ENCODE results near the gene PDCD1LG2.
"Not testable (repeated sequence)": the region's sequence is repeated elsewhere in the genome, so short reads cannot be mapped to it uniquely, and the experiment has no call there.

Gene PDCD1LG2

DNA sequence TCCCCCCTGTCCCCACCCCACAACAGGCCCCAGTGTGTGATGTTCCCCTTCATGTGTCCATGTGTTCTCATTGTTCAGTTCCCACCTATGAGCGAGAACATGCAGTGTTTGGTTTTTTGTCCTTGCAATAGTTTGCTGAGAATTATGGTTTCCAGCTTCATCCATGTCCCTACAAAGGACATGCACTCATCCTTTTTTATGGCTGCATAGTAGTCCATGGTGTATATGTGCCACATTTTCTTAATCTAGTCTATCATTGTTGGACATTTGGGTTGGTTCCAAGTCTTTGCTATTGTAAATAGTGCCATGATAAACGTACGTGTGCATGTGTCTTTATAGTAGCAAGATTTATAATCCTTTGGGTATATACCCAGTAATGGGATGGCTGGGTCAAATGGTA is 15.6 kb upstream of the PDCD1LG2 start:
- DNase-seq, result not testable (repeated sequence)

DNA sequence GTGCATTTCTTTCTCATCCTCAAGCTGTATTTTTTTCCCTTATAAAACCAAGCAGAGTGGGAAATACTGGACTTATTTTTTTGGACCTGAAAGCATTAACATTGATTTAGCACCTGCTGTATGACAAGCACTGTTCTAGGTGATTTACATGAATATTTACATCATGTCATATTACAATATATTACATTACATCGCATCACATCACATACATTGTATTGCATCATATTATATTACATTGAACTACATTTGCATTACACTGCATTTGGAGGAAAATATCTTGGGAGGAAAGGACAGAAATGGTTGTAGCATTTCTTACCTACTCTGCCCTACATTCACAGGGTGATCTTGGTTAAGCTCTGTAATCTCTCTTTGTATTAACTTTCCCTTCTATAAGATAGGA is 11.2 kb upstream of the PDCD1LG2 start:
- DNase-seq, result no peak

DNA sequence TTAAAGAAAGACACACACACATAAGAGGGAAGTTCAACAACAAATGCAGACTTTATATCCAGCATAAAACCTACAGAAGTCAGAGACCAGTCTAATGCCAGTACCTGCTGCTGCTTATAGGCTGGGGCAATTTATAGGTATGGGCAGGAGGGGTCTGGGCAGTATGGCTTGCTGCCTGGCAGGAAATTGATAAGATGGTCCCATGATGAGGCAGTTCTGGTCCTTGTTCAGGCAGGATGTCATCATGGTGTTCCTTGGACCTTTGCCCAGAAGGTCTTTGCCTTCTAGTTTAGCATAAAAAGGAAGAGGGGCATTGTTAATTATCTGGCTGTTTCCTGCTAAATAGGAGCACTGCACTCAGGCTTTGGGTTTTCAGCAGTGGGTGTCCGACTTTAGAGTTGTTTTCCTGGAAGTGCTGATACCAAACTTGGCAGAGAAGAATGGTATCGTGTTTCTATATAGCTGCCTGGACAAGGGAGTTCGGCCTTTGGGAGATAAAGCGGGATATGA is 10.4 kb upstream of the PDCD1LG2 start:
- DNase-seq, result no peak

DNA sequence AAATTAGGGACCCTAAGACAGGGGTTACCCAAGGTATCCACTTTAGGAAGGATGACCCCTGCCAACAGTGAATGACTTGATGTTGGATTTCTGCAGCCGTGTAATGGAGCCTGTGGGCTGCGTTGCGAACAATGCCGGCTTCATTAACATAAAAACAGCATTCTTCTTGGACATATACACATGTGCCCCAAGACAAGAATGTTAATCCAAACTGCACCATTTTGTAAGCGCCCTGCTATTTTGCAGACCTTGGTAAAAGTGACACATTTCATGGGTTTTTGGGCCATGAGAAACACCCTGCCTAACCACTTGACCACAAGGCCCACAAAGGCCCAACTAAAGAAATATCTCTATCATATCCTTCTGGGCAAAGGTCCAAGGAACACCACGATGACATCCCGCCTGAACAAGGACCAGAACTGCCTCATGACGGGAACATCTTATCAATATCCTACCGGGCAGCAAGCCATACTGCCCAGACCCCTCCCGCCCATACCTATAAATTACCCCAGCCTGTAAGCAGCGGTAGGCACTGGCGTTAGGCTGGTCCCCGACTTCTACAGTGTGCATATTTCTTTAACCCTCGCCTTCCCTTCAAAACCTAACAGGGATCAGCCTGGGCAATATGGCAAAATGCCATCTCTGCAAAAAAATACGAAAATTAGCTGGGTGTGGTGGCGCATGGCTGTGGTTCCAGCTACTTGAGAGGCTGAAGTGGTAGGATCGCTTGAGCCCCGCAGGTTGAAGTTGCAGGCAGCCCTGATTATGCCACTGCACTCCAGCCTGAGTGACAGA is 9.7 kb upstream of the PDCD1LG2 start:
- DNase-seq, result no peak

DNA sequence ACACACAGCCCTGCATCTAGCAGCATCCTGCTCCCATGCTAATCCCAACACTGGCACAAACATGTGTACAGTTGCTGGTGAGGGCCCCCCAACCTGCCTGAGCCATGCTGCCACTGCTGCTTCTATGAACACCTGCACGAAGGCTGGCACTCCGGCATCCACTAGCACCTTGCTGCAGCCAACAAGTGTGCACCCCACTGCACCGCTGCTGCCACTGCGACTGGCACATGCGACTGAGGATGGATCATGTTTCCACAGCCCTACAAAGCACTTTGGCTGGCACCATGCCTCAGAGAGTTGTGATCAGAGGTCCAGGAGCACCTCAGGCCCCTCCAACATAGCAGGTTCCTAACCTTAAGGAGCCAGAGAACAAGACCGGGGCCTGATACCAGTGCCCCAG is 7.8 kb upstream of the PDCD1LG2 start:
- DNase-seq, result no peak

DNA sequence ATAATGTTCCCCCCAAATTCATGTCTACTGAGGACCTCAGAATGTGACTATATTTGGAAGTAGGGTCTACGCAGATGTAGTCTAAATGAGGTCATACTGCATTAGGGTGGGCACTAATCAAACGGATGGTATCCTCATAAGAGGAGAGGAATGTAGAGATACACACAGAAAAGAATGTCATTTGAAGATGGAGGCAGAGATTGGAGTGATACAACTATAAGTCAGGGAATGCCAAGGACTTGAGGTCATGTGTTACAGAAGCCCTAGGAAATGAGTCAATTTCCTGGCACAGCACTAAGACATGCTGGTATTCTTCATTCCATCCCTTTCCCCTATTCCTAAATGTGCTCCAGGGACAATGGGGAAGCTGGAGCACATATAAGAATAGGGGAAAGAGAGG is 758 bp upstream of the PDCD1LG2 start:
- DNase-seq, result no peak

DNA sequence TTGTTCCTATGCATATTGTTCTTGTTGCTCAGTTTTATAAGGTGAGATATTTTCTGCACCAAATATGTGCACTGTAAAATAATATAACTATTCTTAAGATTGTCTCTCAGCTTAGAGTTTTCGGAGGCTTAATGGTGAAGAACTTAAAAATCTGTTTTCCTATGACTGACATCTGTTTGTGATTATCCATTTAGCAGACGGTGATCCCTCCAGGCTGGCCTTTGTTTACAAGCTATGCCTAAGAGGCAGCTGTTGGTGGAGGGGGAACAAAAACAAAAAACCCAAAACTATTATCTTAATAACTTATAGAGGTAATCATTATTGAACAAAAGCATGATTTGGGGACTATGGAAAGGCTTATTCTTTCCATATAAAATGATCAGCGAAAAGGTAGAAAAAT is 658 bp downstream of the PDCD1LG2 start:
- no peak for DNase-seq

DNA sequence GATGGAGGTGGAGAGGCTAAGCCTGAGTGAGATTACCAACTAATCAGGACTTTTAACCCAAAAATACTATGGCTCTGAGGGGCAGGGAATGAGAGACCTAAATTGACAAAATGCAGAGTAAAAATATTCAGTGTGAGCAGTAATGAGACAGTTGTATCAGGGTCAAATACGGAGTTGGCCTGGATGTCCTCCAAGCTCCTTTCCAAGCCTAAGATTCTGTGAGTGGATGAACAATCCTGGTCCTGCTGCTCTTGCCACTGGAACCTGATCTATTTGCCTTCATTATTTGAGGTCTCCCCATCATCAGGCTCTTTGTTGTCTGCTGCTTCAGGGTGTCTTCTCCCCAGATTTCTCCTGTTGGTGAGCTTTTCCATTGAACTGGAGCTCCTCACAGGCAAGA is 1.1 kb downstream of the PDCD1LG2 start:
- no peak for DNase-seq

DNA sequence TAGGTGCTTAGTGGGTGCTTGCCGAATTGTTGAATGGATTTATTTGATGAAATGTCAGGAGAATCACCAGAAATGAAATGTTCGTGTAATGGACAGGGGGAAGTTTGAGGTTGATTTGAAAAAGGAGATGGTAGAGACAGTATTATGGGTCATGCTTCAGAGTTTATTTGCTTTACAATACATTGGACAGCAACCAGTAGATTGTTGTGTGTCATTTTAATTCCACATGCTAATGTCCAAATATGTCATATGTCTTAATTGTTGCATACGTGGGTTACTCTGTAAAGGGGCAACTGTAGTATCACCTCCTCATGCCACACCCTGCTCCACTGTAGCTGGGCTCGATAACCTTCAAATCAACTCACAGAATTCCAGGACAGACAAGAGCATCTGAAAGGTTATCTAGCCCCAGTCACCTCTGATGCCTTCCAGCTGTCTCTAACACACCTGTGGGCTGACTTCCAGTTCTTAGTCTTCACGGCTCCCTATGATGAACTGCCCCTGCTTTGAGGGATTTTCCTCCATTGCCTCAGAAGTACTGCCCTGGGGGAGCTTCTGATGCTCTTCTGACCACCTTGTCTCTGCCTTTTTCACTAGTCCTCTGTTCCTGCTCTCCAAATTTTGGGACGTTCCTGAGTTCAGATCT is 1.7 kb downstream of the PDCD1LG2 start:
- DNase-seq, result no peak

DNA sequence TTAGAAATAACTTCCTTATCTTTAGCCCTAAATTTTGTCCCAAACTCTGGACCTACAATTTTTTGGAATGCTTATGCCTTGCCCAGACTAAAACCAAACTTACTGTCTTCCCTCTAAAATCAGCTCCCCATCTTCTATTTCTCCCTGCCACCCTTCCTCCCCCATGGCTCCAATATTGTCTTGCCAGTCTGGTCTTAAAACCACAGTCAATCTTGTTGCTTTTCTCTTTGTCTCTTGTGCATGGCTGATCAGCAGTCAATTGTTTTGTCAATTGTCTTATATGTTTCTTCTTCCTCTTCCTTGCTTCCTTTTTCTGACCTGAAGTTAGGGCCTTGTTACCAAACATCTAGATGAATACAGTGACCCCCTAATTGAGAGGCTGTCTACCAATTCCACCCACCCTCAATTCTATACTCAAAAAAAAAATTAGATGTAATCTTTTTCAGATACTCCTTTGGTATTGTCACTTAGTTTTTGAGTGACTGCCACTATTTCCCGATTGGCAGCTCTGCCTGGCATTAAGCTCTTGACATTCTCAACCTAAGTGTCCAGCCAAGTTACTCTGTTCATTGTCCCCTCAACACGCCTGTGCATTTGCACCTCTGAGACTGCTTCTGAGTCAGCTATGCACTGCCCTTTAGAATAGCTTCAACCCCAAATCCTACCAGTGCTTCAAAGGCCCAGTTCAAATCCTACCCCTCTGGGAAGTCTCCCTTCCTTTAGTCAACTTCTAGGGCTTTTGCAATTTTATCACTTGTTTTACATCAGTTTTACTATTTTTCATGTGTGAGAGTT is 2.5 kb downstream of the PDCD1LG2 start:
- no peak for DNase-seq

DNA sequence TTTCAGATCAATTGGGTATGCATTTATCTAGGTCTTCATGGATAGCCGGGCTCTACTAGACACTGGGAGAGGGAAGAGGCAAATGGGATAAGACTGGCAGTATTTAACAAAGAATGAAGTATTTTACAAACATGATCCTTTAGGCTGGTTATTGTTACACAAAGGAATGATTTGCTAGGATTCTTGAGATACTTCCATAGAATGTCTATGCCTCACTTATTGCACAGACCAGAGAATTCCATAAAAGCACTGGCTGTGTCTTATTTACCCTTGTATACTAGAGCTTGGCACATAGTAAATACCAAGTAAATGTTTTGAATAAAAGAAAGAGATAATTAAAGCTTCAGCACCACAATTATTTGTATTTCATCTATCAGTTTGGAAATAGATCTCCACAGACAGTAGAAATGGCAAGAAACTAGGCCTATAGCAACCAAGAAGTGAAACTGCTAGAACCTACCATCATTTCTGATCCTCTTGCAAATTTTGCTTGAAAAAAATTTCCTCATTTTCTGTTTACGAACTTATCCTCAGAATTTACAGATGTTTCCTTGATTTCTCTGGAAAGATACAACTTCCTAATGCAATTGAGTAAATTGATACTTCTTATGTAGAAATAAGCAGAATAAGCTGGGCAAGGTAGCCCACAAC is 3.8 kb downstream of the PDCD1LG2 start:
- no peak for DNase-seq

DNA sequence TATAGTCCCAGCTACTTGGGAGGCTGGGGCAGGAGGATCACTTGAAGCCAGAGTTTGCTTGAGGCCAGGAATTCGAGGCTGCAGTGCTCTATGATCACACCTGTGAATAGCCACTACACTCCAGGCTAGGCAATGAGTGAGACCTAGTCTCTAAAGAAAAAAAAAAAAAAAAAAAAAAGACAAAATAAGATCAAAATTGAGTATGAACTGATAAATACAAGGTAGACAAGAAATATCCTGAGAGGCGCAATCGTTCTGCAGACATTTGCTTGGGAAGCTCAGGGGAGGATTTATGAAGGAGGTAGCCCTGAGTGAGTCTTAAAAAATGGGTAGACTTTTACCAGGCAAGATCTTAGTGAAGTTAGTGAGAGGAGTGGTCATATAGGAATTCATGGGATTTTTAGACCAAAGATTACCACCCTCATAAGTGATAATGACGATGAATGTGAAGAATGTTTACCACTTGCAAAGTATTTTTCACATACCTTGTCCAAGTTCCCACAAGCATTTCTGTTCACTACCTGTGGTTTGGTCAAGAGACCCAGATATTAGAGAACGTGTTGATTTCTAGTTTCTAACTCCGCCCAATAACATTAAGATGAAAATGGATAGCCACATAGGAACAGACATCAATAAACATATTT is 4.4 kb downstream of the PDCD1LG2 start:
- no peak for DNase-seq

DNA sequence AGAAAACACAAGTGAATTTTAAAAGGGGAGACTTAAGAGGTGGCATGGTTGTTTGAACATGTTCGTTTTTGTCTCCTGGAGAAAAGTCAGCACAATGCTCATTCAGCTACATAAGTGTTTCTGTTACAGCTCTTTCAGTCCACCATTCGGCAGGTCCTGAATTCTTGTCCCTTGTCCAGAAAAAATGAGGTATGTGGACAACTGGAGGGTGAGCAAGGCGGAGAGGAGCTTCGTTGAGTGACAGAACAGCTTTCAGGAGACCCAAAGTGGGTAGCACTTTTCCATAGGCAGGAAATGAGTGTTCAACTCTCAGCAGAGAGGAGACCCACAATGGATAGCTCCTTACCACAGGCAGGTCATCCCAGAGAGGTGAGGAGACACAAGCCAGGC is 4.9 kb downstream of the PDCD1LG2 start:
- DNase-seq, result no peak

DNA sequence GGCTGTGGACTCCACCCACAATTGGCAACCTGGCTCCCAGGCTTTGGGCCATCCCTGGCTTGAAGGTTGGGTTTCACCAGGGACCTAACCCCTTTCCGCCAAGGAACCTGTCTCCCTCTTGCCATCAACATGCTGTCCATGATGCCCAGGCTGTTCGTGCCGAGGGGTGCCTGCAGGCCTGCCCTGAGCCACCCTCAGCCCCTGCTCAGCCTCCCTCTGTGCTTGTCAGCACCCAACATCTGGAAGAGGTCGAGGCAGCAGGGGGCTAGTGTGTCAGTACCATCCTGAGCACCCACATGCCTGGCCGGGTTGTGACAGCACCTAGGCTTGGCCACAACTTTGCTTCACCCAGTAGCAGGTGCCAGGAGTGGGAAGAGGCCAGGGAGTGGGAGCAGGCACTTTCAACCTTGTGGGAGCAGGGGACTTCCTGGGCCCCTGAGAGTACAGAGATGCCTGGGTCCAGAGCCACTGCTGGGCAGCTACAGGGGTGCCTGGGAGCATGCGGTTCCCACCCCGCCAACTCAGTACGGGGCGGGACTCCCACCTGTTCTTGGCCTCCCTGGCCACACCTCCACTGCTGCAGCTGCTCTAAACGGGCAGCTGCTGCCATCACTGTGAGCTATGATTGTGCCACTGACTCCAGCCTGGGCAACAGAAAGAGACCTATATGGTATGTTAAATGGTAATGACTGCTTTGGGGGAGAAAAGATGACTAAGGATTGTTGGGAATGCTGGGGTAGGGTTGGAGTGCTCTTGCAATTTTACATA is 6.3 kb downstream of the PDCD1LG2 start:
- no peak for DNase-seq

DNA sequence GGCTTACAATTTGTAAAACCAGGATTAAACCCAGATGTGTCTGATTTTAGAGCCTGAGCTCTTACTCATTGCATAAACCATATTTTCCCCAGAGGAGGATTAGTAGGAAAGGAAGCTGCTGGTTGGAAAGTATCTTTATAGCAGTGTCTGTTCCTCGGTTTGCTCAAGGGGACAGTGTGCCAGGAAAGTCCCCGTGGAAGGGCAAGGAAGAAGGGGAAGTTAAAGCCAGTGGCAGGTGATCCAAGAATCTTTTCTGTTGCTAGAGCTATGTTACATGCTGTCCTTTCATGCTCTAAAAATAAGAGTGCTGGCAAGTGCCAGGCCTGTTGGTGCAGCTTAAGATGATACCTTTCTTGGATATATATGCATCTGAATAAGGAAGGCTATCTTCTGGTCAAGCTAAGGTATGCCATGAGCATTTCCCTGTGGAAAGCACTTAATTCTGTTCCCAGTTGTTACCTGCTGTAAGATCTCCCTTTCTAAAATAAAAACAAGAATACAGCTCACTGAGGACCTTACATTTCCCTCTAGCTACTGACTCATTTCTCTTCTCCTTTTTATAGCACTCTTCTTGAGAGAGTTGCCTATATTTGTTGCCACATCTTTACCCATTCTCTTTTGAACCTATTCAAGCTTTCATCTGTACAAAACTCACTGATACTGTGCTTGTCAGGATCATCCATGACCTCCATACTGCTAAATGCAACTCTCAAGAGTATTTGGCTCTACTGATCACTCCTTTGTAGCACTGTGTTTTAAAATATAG is 8.0 kb downstream of the PDCD1LG2 start:
- DNase-seq, result no peak

DNA sequence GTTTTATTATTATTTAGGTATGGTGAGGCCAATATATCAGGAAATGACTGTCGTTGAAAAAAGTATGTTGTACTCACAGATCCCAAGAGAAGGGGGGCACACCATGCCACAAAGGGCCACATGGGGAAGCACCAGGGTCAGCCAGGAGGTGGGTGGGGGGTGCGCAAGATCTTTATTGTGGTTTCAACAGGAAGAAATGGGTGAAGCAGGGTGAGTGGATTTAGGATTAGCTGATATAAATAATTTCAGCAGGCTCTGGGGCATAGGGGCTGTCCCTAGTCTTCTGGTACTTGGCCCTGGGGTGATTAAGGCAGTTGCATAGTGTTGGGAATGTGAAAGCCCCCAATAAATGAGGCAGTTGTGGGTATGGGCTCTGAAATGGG is 8.6 kb downstream of the PDCD1LG2 start:
- DNase-seq, result no peak

DNA sequence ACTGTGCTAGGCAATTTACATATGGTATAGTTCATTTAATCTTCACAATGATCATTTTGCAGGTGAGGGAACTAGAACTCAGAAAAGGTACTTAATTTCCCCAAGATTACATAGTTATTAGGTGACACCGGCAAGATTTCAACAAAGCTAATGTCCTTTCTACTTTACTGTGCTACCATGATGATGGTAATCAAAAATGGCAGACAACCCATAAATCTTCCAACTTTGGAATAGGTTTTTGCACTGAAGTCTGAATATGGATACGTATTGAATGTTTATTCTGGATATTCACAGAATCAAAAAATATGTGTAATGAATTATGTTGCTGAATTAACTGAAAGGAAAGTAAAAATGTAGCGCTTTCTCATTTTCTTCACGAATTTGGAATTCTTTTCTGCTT is 13.8 kb downstream of the PDCD1LG2 start:
- no peak for DNase-seq

DNA sequence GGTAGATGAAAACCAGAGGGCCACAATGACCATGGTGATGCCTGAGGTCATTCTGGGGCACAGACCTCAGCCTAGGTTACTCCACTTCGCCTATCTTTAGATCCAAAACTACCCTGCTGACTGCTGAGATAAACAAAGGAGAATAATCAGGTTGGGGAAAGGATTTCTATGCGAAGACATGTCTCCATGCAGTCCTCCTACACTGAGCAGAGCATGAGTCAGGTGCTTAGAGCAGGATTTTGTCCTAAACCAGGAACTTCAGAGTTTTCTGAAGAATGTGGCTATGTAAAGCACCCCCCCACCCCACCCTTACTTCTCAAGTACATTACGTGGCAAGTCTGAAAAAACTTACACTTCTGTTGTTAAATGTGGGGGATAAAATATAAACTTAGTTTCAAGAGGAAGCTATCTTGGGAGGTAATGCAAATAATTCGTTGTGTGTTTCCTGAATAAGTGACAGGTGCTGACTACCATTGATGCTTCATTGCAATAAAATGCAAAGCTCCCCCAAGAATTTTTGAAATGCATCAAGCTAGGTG is 19.4 kb downstream of the PDCD1LG2 start:
- DNase-seq, result no peak

DNA sequence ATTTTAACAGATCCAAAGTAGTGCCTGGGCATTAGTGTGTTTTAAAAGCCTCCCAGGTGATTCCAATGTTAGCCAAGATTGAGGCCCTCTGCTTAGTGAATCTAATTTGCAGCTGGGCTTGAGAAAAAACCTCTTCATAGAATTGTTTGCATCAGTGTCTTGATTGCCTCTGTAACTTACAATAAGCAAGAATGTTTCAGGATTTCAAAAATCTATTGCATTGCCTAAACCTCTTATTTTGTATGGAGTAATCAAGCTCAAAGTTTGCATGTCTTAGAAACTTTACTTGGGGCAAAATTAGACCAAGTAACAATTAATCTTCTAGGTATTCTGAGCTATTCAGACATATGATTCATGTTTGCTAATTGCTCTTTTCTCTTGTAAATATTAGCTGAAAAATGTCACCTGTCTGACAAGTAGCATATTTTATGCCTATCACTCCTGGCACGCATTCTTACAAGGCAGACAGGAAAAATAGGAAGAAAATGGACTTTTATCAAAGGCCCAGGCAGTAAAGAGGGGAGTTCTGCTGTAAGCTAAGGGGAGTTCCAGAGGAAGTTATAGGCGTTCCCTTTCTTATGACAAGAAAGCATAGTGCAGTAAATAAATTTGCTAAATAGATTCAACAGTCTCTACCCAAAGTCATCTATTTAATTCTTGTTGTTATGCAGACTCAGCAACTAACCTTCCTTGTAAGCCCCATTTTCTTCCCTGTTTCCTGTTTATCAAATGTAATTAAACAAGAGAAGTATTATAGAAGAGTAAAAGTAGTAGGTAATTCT is 21.0 kb downstream of the PDCD1LG2 start:
- DNase-seq, result peak; percentile 52

DNA sequence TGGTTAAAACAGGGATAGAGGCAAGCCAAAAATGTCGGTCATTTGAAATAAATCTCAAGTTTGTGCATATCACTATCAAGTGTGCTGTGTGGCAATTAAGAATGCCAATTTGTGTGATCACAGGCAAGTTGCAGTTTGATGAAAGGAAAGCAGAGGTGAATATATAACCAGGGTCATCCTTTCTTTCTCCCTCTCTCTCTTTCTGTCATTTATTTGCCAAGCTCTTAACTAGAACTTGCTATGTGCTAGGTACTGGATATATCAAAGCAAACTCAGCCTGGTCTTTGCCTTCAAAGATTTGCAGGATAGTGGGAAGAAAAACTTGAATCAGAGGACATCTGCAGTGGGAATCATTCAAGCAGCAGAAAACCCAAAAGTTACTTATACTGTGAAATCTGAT is 22.0 kb downstream of the PDCD1LG2 start:
- no peak for DNase-seq
